ENCODE results near the gene RYK.
"Not testable (repeated sequence)": the region's sequence is repeated elsewhere in the genome, so short reads cannot be mapped to it uniquely, and the experiment has no call there.

RYK gene

GRCh38 chr3:134216191-134216764, 34.4 kb downstream of the RYK start:
- DNase-seq: no peak

GRCh38 chr3:134214239-134214638, 36.4 kb downstream of the RYK start:
- peak in 1 of 5 experiments; percentile 29 for DNase-seq

- DNase-seq: peak; percentile 54 to 84 (median 69)
These were observed 37.5 kb downstream of the RYK start for GRCh38 chr3:134212967-134213665.

GRCh38 chr3:134211797-134212196, 38.9 kb downstream of the RYK start:
- DNase-seq: peak in 1 of 5 experiments; percentile 34

GRCh38 chr3:134205451-134205850, 45.2 kb downstream of the RYK start:
- no peak for DNase-seq

- DNase-seq: no peak
These were observed 49.2 kb downstream of the RYK start for GRCh38 chr3:134201201-134202130.

GRCh38 chr3:134199880-134200279, 50.8 kb downstream of the RYK start:
- DNase-seq: not testable (repeated sequence)

GRCh38 chr3:134199240-134199639, 51.4 kb downstream of the RYK start:
- no peak for DNase-seq

GRCh38 chr3:134198414-134198813, 52.2 kb downstream of the RYK start:
- DNase-seq: no peak

GRCh38 chr3:134197681-134198261, 52.9 kb downstream of the RYK start:
- DNase-seq: peak in 2 of 5 experiments; percentile 9 to 72

GRCh38 chr3:134194247-134194646, 56.4 kb downstream of the RYK start:
- DNase-seq: no peak

- DNase-seq: no peak
These were observed 60.4 kb downstream of the RYK start for GRCh38 chr3:134190250-134190649.

GRCh38 chr3:134189849-134190248, 60.8 kb downstream of the RYK start:
- no peak for DNase-seq

- no peak for DNase-seq
These were observed 64.3 kb downstream of the RYK start for GRCh38 chr3:134186391-134186790.

- DNase-seq: no peak
These were observed 69.9 kb downstream of the RYK start for GRCh38 chr3:134180761-134181160.

GRCh38 chr3:134179508-134179907, 71.2 kb downstream of the RYK start:
- no peak for DNase-seq

GRCh38 chr3:134163096-134163495, 87.6 kb downstream of the RYK start:
- no peak for DNase-seq

- no peak for DNase-seq
These were observed 88.6 kb downstream of the RYK start for GRCh38 chr3:134161898-134162615.

- DNase-seq: no peak
These were observed 95.2 kb downstream of the RYK start for GRCh38 chr3:134155446-134155845.

- no peak for DNase-seq
These were observed 96.9 kb downstream of the RYK start for GRCh38 chr3:134153761-134154160.

- DNase-seq: no peak
These were observed 100.2 kb downstream of the RYK start for GRCh38 chr3:134150476-134150875.

GRCh38 chr3:134149286-134149685, 101.4 kb downstream of the RYK start:
- no peak for DNase-seq
